GM23338 (cell line): Measurements from ENCODE around the gene SERPINB8.
A peak's percentile ranks its signal among the peaks of the same experiment; 100 is the strongest.

Experiments used
- CREB1 ChIP-seq: fragments of 250-450 bp; sonication (Bioruptor Pico); IDR thresholded peaks from 2 replicates; pipeline ENCODE4 v1.5.0; 2020; ENCODE audit warnings: low read depth, mild to moderate bottlenecking, moderate library complexity
- ETS1 ChIP-seq: IDR thresholded peaks from 2 replicates; pipeline ENCODE4 v1.6.1; 2016; ENCODE audit warnings: antibody characterized with exemption
- EZH2 ChIP-seq: fragments of 200-600 bp; sonication (generic); IDR thresholded peaks from one replicate; pipeline ENCODE4 v1.8.0; 2017; ENCODE audit warnings: antibody characterized with exemption, mild to moderate bottlenecking, low read depth; ENCODE audit not compliant: unreplicated experiment
- EZH2phosphoT487 ChIP-seq: fragments of 200-600 bp; sonication (generic); IDR thresholded peaks from one replicate; pipeline ENCODE4 v1.8.1; 2018; ENCODE audit warnings: antibody characterized with exemption; ENCODE audit not compliant: unreplicated experiment
- JUNB ChIP-seq: IDR thresholded peaks from one replicate; pipeline ENCODE4 v1.6.1; 2016; ENCODE audit warnings: antibody characterized with exemption; ENCODE audit not compliant: unreplicated experiment
- REST ChIP-seq: IDR thresholded peaks from one replicate; pipeline ENCODE4 v1.6.1; 2018; ENCODE audit warnings: antibody characterized with exemption; ENCODE audit not compliant: unreplicated experiment
- STAT1 ChIP-seq: IDR thresholded peaks from one replicate; pipeline ENCODE4 v1.6.1; 2016; ENCODE audit warnings: antibody characterized with exemption; ENCODE audit not compliant: unreplicated experiment
- TF ChIP-seq, protein P1 (sequence below), 2 experiments: fragments of 200-600 bp in 1 of 2; sonication (generic) in 1 of 2; conservative IDR thresholded peaks; 2 replicates each; pipeline versions ENCODE4 v1.5.1 to v1.6.1; 2016 to 2017; ENCODE audit warnings: antibody characterized with exemption in 2 of 2, low read depth in 2 of 2, mild to moderate bottlenecking in 2 of 2, moderate library complexity in 1 of 2

- no peak for TF ChIP-seq EZH2
- TF ChIP-seq, protein P1, sequence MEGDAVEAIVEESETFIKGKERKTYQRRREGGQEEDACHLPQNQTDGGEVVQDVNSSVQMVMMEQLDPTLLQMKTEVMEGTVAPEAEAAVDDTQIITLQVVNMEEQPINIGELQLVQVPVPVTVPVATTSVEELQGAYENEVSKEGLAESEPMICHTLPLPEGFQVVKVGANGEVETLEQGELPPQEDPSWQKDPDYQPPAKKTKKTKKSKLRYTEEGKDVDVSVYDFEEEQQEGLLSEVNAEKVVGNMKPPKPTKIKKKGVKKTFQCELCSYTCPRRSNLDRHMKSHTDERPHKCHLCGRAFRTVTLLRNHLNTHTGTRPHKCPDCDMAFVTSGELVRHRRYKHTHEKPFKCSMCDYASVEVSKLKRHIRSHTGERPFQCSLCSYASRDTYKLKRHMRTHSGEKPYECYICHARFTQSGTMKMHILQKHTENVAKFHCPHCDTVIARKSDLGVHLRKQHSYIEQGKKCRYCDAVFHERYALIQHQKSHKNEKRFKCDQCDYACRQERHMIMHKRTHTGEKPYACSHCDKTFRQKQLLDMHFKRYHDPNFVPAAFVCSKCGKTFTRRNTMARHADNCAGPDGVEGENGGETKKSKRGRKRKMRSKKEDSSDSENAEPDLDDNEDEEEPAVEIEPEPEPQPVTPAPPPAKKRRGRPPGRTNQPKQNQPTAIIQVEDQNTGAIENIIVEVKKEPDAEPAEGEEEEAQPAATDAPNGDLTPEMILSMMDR (conservative IDR thresholded peaks at IDR 0.05; ENCODE audit: low read depth in 2 of 2): peak; percentile 37 to 52
- no peak for TF ChIP-seq REST
- TF ChIP-seq ETS1: no peak
- TF ChIP-seq JUNB: no peak
- no peak for TF ChIP-seq STAT1
- TF ChIP-seq CREB1 (CRISPR knock-in tag): no peak
- no peak for TF ChIP-seq EZH2phosphoT487
Measured at GRCh38 chr18:63974991-63975390, 5.1 kb downstream of the SERPINB8 start.
